ENCODE results near the gene CCDC88C.
"Not testable (repeated sequence)": the region's sequence is repeated elsewhere in the genome, so short reads cannot be mapped to it uniquely, and the experiment has no call there.

The CCDC88C gene

DNA sequence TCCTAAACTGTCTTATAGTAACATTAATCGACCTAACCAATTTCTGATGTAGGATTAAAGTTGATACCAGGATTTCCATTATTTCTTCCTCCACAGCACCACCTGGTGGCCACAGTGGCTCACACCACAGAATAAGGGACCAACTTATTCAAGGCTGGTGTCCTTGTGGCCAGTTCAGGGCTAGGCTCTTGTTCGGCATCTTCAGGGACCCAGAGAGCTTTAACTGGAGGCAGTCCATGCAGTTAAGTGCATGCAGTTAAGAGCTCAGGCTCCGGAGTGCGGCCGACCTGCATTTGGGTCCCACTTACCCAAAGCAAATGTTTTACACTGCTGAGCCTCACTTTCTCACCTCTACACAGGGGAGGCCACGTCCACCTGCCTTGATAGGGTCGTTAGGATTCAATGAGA is 131.1 kb downstream of the CCDC88C start:
- peak; percentile 74 for DNase-seq (ENCODE audit: low read depth)

GRCh38 chr14:91284791-91285548 is 132.7 kb downstream of the CCDC88C start:
- DNase-seq (ENCODE audit: low read depth), result no peak

GRCh38 chr14:91284146-91284790 is 133.4 kb downstream of the CCDC88C start:
- no peak for DNase-seq (ENCODE audit: low read depth)

DNA sequence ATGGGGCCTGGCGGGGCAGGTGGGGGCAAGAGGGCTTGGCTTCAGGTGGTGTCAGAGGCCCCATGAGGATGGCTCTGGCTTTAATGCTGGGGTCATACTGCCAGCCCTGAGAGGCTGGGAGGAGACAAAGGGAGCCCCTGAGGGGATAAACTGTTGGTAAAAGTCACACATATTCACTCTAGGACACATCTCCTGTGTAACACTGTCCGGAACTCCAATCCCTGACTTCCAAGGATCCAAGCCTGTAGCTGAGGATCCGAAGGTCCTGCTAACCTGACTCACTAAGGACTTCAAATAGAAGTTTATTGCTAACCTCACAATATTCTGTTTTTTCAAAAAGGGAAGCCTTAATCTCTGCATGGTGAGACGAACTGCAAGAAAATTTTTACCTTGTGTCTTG is 134.0 kb downstream of the CCDC88C start:
- DNase-seq (ENCODE audit: low read depth), result no peak

DNA sequence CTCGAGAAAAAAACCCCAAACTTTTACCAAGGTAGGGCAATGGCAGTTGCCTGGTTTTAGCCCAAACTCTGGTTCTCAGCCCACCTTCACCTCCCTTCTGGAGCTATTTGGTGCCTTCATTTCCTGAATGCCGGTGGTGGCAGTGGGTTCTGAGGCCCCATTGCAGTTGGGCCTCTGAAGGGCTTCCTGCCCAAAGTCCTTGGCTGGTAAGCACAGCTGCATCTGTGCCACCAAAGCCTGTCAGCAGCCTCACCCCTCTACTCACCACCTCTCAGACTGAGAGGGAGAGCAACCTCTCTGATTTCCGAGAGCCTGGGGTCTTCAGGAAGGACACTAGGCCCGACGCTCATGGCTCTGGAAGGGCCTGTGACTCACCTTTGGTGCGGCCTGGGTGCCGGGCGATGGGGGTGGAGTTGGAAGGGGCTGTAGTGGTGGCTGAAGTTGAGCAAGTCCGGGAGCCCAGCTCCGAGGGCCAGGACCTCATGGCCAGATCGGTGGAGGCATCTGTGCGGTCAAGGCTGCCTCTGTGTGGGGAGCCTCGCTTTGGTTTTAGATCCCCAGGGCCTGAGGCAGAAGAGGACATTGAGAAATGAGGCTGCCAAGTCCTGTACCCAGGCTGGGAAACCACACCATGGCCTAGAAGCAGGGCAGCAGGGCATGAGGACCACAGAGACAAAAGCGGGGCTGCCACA is 134.5 kb downstream of the CCDC88C start:
- DNase-seq (ENCODE audit: low read depth), result no peak

- no peak for DNase-seq (ENCODE audit: low read depth)
Observed at GRCh38 chr14:91281346-91281745, 136.3 kb downstream of the CCDC88C start.

GRCh38 chr14:91280129-91280528 is 137.5 kb downstream of the CCDC88C start:
- DNase-seq (ENCODE audit: low read depth), result no peak

DNA sequence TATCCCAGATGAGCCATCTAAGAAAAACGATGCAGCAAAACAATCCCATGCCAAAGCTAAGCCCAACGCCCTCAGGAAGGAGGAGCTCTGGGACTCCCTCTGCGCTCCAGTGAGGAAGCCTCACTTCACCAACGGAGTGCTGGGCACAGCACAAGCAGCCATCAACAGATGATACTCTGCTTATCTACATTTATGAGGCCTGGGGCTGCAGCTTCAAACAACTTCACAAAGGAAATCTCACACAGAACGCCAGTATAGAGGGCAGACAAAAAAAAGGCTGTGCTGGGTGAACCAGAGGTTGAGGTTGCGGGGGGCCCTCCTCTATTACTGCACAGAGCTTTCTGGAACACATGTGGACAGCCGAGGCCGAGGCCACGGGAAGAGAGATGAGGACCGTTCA is 138.3 kb downstream of the CCDC88C start:
- no peak for DNase-seq (ENCODE audit: low read depth)

DNA sequence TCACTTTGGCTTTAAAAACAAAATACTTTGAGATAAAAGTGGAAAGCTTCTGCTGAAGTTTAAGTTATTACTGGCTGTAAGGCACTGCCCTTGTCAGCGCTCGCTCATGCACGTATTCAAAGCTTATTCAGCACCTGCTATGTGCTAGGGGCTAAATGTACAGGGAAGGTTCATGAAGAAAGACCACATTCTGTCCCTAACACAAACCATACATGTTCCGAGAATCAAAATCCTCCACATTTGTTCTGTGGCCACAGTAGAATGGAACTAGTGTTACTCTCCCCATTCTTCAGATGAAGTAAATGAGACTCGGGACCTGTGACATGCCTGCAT is 139.3 kb downstream of the CCDC88C start:
- no peak for DNase-seq (ENCODE audit: low read depth)

- no peak for DNase-seq (ENCODE audit: low read depth)
Observed at GRCh38 chr14:91277546-91278382, 139.9 kb downstream of the CCDC88C start.

- DNase-seq (ENCODE audit: low read depth), result no peak
Observed at GRCh38 chr14:91274796-91275195, 142.8 kb downstream of the CCDC88C start.

DNA sequence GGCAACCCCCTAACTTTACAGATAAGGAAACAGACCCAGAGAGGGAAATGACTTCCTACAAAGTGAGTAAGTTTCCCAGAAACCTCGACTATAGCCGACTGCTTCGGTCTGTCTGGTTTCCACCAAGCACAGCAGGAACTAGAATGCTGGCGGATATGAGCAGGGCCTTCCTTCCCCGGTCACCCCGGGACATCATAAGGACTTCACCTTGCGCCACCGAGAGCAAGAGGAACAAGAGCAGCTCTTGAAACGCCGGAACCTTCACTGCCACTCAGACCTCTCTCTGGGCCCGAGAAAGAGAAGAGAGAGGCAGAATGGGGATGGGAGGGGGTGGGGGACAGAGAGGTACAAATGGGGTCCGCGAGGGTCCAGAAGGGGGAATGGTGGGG is 143.7 kb downstream of the CCDC88C start:
- DNase-seq (ENCODE audit: low read depth), result no peak

DNA sequence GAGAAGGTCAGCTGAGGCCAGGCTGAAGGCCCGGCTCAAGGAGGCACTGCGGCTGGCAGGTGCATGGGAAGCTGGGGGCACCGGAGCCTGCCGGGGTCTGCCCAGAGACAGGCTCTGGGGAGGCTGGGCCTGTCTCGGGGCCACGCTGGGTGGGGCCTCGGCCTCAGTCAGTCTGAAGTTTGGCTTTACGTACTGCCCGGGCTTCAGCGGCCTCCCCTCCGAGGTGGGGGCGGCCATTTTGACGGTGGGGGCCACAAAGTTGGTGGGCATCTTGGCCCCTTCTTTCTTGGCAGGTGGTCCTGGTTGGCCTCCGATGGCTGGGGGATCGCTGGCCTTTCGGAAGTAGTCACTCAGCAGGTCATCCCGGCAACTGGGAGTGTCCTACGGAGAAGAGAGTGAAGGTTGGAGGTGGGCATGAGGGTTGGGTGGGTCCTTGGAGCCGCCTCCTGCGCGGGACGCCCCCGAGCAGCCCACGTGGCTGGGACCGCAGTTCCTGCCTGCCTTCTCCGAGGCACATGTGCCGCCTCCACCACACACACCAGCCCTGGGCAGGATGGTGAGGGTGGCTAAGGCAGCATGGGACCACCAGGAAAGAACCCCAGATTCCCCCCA is 144.2 kb downstream of the CCDC88C start:
- no peak for DNase-seq (ENCODE audit: low read depth)

DNA sequence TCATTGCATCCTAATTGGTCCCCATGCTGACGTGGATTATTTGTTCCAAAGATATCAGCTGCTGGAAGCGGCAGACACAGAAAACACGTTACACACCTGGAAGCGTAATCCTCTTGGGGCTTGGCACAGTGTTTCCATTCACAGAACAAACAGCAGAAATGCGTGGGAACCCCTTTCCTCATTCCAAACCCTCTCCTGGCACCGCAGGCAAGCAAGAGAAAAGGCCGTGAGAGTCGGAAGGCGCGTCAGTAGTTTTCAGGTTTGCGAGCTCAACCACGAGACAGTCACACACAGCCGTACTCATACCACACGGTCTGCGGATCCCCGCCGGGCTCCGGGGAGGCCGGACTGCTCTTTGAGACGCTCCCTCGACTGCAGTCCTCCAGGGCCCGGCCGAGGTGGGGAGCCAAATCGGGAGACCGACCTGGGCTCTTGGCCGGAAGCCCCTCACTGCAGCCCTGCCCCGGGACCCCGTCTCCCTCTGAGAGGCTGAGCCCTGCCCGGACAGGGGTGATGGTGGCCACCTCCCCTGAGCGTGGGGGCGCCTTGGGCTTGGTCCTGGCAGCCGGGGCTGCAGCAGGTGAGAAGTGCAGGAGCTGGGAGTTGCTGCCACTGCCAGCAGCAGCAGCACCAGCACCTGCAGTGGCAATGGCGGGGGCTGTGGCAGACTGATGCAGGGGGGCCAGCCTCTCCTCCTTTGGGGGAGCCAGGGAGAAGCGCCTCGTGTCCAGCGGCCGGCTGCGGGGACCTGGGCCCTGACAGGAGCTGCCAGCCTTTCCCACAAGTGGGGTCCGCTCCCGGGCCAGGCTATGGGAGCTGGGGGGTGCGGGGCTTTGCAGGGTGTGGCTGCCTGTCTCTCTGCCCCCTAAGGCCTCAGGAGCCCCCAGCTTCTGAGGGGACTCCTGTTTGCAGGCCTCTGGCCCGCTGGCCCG is 145.0 kb downstream of the CCDC88C start:
- DNase-seq (ENCODE audit: low read depth), result no peak

DNA sequence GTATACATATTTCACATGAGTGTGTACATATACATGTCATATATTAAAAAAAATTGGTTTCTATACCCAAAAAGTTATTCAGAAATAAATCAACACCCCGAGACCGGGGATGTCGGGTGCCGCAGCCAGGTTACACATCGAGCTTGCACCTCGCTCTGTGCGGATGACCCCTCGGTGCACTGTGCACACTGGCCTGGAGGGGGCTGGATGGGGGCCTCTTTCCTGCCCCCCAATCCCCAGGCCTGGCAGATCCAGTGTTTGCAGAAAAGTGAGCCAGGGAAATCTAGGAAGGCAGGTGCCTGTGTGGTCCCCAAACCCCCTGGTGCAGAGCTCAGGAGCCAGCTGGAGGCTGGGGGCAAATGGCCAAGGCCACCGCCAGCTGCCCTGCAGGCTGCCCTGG is 146.0 kb downstream of the CCDC88C start:
- DNase-seq (ENCODE audit: low read depth), result no peak

DNA sequence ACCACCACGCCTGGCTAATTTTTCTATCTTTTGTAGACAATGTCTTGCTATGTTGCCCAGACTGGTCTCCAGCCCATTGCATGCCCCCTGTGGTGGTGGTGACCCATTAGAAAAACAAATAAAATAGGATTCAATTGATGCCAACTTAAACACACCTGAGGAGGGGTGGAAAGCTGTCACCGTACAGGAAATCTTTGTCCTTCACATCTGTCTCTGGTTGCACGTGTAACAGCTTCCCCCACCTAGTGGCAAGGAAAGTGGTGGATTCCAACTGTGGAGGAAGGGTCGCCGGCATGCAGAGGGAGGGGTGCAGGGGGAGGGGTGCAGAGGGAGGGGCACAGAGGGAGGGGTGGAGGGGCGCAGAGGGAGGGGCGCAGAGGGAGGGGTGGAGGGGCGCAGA is 147.0 kb downstream of the CCDC88C start:
- no peak for DNase-seq (ENCODE audit: low read depth)

GRCh38 chr14:91270188-91270587 is 147.4 kb downstream of the CCDC88C start:
- no peak for DNase-seq (ENCODE audit: low read depth)

DNA sequence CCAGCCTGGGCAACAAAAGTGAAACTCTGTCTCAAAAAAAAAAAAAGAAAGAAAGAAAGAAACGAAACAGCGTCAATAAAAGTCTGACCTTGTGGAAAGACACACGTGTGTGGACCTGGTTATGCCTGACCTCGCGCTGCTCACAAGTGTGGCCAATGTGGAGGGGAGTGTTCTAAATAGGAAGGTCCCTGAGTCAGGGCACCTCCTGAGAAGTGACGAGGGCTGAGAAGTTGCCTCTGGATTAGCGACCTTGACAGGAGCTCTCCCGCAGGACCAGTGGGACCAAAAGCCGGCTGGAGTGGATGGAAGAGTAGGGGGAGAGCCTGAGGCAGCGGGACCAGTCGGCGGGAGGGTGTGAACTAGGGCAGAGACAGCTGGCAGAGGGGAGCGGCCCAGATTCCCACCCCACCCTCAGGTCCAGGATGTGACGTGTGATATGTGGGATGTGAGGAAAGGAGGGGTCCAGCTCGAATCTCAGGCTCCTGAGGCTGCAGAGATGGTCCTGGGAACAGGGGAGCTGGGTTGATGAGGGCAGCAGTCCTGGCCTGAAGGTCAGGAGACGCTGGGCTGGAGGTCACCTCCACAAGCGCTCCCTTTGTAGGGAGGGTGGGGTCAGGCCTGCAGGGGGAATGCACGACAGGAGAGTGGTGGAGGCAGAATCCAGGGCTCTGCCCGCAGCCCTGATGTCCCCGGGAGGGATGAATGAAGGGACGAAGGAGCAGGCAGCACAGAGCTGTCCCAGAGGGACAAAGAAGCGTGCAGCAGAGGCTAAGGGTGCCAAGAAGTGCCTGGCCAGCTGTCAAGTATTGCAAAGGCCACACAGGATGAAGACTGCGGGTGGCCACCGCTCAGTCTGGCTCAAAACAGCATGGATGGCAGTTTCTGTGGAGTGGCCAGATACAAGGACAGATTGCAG is 148.3 kb downstream of the CCDC88C start:
- no peak for DNase-seq (ENCODE audit: low read depth)

- no peak for DNase-seq (ENCODE audit: low read depth)
Observed at GRCh38 chr14:91267965-91268437, 149.6 kb downstream of the CCDC88C start.

GRCh38 chr14:91266276-91266675 is 151.3 kb downstream of the CCDC88C start:
- DNase-seq (ENCODE audit: low read depth), result not testable (repeated sequence)

Data from stimulated activated CD8-positive, alpha-beta memory T cell treated with anti-CD3 and anti-CD28 coated beads, Interleukin-15, amount 100 ng/mL, for 1 hour (primary cell).